Prostate gland (tissue), 2 donors: ENCODE measurements around the gene COL15A1. TPM values are rescaled to one million over a fixed set of nuclear protein-coding genes. Genes with fewer than 3 reads are reported as not detected.

Source experiments
- DNase-seq: peaks from one replicate; pipeline ENCODE4 v3.0.0-alpha.2; 2019; ENCODE audit warnings: low spot score
- H3K27ac ChIP-seq, 2 donors: fragments of 200-600 bp; sonication (generic); 2 replicates each; pipeline ENCODE4 v1.5.1; 2017 to 2019
- H3K27me3 ChIP-seq: fragments of 200-600 bp; sonication (generic); replicated peaks from 2 replicates; pipeline ENCODE4 v1.5.1; 2019; ENCODE audit not compliant: insufficient read depth
- H3K36me3 ChIP-seq, 2 donors: fragments of 200-600 bp; sonication (generic); 1 replicate in 1 of 2; 2 replicates in 1 of 2; pipeline versions ENCODE4 v1.5.1 to v1.8.1; 2017 to 2019
- H3K4me1 ChIP-seq: fragments of 200-600 bp; sonication (generic); replicated peaks from 2 replicates; pipeline ENCODE4 v1.5.1; 2019
- H3K4me3 ChIP-seq, 2 donors: fragments of 200-600 bp; sonication (generic); 2 replicates each; pipeline ENCODE4 v1.5.1; 2017 to 2019
- H3K9me3 ChIP-seq: fragments of 200-600 bp; sonication (generic); 2 replicates; pipeline ENCODE4 v1.5.1; 2017
- CTCF ChIP-seq, 4 experiments: fragments of 200-600 bp in 2 of 4; fragments of 450-650 bp in 2 of 4; sonication (generic) in 2 of 4; IDR thresholded peaks; 1 replicate in 3 of 4; 2 replicates in 1 of 4; pipeline ENCODE4 v1.5.1; 2016 to 2019; ENCODE audit warnings: antibody characterized with exemption in 4 of 4, mild to moderate bottlenecking in 2 of 4, moderate library complexity in 2 of 4
- POLR2A ChIP-seq: fragments of 450-650 bp; IDR thresholded peaks from one replicate; pipeline ENCODE4 v1.6.1; 2016; ENCODE audit warnings: antibody characterized with exemption, mild to moderate bottlenecking
- POLR2AphosphoS5 ChIP-seq: sonication (generic); formaldehyde crosslinking; IDR thresholded peaks from one replicate; pipeline ENCODE4 v1.6.1; 2017; ENCODE audit warnings: antibody characterized with exemption
- WGBS: methylation state at CpG from one replicate; pipeline ENCODE4 v1.1.5; 2018; 5-methylcytosine and 5-hydroxymethylcytosine counted together
- intact Hi-C: fragments of 100-400 bp; cut with DNase I; formaldehyde crosslinking; loops from one replicate; pipeline ENCODE4 v1.14.2; 2022
- total RNA-seq, 2 donors: library from RNA; depleted of rRNA; stranded (reverse); fragments of >200 nt; gene quantifications; one replicate each; pipeline ENCODE4 v1.1.0, GENCODE V29; 2016

Gene COL15A1
- total RNA-seq, 2 donors from 2014 or later: 10.3 to 79.9 TPM

DNA sequence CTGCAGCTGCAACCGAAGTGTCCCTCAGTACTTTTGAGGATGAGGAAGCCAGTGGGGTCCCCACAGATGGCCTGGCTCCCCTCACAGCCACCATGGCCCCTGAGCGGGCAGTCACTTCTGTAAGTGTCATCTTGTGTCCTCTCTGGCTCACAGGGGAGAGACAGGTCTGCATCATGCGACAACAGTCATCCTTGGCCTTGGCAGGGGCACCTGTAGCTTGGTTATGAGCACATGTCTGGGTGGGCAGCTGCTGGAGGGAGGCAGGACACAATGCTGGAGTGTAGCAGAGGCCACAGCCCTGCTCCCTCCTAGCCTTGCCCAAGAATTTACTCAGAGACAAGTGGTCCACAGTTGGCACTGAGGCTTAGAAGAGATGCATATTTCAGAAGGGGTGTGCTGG lies 71.7 kb downstream of the COL15A1 start:
- no peaks in the 10 kb centered on the region for H3K27me3 ChIP-seq
- no peaks in the 10 kb centered on the region for H3K36me3 ChIP-seq
- no peak for DNase-seq
- H3K4me1 ChIP-seq: no peaks in the 10 kb centered on the region
- TF ChIP-seq POLR2AphosphoS5 (no peak), POLR2A (no peak), CTCF (IDR thresholded peaks at IDR 0.05) (no peak)
- no peak overlapping the region for H3K4me3 ChIP-seq
- no peak overlapping the region for H3K27ac ChIP-seq
- H3K9me3 ChIP-seq: no peaks in the 10 kb centered on the region
- WGBS: 100% methylated on average over 3 of the region's 3 CpGs
- intact Hi-C loops: no loop called here

GRCh38 chr9:99015890-99016289 lies 72.2 kb downstream of the COL15A1 start:
- 89% methylated on average over 4 of the region's 4 CpGs for WGBS
- Histone ChIP-seq H3K4me3 (no peak overlapping the region), H3K36me3 (no peaks in the 10 kb centered on the region), H3K27me3 (no peaks in the 10 kb centered on the region), H3K27ac (no peak overlapping the region), H3K9me3 (no peaks in the 10 kb centered on the region), H3K4me1 (no peaks in the 10 kb centered on the region)
- DNase-seq: no peak
- no peak for TF ChIP-seq CTCF (IDR thresholded peaks at IDR 0.05)
- no peak for TF ChIP-seq POLR2A
- no peak for TF ChIP-seq POLR2AphosphoS5
- intact Hi-C loops: no loop called here

DNA sequence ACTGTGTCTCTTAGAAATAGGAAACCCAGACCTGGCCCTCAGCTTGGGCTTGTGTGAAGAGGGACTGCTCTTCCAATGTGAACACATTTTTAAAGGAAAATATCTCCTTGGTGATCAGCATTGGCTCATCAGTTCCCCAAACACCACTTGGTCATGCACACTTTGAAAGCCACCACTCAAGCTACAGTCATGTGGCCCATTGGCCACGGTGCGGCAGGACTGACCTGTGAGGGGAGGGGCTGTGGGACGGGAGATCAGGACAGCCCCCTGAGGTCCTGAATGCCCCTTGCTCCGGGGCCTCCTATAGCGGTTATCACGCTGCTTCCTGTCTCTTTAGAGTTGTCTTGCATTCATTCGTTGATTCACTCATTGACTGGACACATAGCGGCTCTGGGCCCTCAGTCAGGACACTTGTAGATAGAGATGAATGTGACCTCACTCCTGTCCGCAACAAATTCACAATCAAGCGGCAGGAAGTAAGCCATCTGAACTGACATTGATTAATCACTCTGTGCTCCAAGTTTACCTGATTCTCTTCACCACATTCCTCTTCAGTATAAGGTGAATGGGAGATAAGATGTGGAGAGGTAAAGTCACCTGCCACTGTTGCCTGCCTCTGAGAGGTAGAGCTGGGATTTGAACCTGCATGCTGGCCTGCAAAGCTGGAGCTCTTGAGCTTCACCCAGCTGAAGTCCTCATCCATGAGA lies 73.1 kb downstream of the COL15A1 start:
- Histone ChIP-seq H3K4me1 (no peaks in the 10 kb centered on the region), H3K27me3 (no peaks in the 10 kb centered on the region), H3K27ac (no peak overlapping the region), H3K9me3 (no peaks in the 10 kb centered on the region), H3K4me3 (no peak overlapping the region), H3K36me3 (no peaks in the 10 kb centered on the region)
- TF ChIP-seq POLR2AphosphoS5: no peak
- TF ChIP-seq POLR2A: no peak
- TF ChIP-seq CTCF (IDR thresholded peaks at IDR 0.05): no peak
- whole genome bisulfite sequencing: 88% methylated on average over 10 of the region's 10 CpGs
- no peak for DNase-seq
- intact Hi-C loops: no loop called here

DNA sequence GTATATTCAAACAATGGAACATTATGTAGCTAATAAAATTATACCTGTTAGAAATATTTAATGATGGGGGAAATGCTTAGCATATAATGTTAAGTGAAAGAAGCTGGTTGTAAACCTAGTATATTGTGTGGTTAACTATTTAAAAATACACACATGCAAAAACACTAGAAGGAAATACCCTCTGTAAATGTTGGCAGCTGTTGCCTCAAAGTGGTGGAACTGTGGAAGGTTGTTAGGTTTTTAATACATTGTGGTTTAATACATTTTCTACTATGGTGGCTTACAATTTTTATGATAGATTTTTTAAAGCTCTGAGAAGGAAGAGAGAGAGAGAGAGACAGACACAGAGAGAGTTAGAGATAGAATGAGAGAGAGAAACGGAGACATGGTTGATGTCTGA lies 74.9 kb downstream of the COL15A1 start:
- Histone ChIP-seq H3K27ac (no peak overlapping the region), H3K4me3 (no peak overlapping the region), H3K4me1 (no peaks in the 10 kb centered on the region), H3K36me3 (no peaks in the 10 kb centered on the region), H3K9me3 (no peaks in the 10 kb centered on the region), H3K27me3 (no peaks in the 10 kb centered on the region)
- intact Hi-C loops: no loop called here
- TF ChIP-seq CTCF (IDR thresholded peaks at IDR 0.05) (no peak), POLR2AphosphoS5 (no peak), POLR2A (no peak)
- DNase-seq: no peak
- 83% methylated on average over 1 of the region's 1 CpG for WGBS
